Measurements from ENCODE around the gene GBF1.
A peak's percentile ranks its signal among the peaks of the same experiment; 100 is the strongest.
"Not testable (repeated sequence)": the region's sequence is repeated elsewhere in the genome, so short reads cannot be mapped to it uniquely, and the experiment has no call there.

The GBF1 gene

DNA sequence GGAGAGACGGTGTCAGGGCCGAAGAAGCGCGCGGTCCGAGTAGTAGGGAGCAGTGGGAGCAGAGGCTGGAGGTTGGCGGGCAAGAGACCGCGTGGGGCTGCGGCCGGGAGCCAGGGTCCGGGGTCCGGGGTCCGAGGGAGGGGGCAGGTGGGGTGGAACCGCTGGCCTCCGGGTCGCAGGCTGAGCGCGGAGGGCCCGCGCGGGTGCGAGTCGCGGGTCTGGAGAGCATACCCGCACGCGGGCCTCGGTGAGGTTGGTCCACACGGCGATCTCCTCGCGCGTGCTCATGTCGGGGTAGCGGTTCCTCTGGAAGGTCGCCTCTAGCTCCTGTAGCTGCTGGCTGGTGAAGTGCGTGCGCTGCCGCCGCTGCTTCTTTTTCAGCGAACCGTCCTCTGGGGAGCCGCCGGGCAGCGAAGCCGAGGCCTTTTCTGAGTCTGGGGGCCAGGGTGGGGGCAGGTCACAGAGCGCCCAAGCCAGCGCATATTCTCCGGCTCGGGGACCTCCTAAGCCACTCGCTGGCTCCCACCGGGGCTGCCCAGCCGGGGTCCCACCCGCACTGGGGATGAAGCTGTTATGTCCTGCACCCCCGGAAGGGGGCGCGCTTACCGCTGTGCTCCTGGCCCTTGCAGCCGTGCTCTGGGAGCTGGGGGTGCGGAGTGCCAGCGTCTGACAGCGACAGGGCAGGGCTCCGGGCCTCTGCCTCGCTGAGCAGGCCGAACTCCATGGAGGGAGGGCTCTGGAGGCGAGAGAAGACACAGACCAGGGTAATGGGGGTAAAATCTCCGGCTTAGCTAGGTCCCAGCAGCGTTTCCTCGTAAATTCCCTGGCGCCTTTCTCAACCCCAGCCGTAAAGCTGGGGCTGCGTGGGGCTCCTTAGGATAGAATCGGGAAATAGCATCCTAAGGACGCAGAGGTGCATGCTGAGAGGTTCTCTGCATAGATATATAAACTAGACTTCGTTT, 13.7 kb upstream of the GBF1 start:
- no peak for DNase-seq (ENCODE audit: low read depth in 2 of 2)

DNA sequence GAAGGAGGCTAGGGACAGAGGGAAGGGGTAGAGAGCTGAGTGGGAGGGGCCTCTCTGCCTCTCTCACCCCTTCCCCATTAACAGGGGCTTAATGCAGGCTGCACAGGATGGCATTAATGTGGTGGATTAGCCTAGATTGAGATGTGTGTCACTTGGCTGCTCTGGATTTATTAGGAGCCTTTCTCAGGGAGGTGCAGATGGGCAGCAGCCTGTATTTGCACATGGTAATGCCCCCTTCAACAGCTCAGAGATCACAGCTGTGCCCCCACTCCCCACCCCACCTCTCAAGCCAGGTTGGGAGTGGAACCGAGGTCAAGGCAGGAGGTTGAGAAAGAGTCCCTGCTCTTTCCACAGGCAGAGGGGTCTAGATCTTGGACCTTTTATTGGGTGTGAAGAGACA, 11.3 kb upstream of the GBF1 start:
- DNase-seq (ENCODE audit: low read depth in 2 of 2): no peak

DNA sequence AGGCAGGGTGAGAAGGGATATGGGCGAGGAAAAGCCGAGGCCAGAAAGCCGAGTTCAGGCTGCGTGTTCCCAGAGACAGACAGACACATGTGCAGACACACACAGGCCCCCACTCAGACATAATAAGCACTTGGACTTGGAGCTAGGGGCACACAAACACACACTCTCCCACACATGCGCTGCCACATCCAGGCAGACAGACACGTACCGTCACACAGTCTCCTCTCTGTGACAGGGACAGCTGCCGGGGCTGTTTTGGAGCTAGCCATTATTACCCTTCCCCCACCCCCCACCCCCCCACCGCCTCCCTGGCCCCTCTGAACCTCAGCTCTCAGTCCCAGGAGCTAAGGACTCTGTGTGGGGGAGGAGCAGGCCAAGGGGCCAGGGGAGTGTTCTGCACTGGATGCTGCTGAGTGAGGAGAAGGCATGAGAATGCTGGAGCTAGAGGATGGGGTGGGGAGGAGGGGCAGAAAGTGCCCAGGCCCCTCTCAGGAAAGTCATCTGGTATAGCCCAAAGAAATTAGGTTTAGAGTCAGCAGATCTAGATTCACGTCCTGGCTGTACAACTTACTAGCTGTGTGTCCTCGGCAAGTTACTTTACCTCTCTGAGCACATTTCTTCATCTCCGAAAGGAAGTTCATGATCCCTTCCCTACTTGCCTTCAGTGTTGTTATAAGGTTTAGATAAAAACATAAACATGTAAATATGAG, 10.3 kb upstream of the GBF1 start:
- no peak for DNase-seq (ENCODE audit: low read depth in 2 of 2)

DNA sequence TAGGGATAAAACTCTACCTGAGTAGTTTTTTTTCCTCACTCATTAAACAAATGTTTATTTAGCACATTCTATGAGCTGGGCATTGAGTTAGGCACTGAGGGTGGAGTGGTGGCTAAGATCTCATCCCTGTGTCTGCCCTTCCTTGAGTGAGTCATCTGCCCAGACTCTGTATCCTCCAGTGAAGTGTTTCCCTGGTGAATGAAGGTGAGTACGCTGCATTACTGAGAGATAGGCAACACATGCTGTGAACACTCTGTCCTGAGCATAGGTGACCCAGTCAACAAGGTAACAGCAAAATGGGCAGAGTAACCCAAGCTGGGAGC, 9.8 kb upstream of the GBF1 start:
- no peak for DNase-seq (ENCODE audit: low read depth in 2 of 2)

DNA sequence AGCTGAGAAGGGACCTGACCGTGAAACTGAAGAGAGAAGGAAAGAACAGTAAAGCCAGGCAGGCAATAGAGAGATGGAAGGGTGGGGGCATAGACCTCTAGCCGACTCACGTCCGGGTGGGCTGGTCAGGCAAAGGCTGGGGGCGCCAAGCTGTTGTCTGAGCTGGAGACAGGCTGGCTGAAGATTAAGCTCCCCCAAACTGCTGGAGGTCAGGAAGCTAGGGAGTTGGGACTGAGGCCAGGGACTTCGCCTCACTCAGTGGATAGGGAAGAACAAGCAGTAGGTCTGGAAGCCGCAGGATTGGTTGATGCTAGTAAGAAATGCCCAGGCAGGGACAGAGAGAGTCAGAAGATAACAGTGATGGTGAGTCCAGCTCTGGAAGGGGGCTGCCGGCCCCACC, 9.3 kb upstream of the GBF1 start:
- DNase-seq (ENCODE audit: low read depth in 2 of 2): no peak

DNA sequence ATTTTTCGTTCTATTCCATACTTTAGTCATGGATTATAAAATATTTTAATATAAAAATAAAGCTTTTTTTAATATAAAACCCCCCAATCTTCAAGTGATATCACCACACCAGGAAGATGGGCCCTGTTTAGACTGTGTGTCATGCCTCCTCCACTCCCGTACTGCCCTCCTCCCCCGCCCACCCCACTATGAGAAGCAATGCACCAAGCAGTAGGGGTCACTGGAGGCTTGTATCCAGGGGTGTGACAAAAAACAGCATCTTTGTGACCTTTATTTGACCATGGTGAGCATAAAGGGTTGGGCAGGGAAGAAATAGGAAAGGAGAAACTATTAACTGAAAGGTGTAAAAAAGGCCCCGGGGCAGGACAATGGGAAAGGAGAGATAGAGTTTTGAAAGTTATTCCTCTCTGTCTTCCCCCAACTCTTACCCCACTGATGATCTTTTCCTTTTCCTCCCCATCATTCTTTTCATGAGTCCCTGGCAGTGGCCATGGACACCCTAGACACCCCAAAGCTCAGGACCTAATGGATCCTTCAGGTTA, 7.5 kb upstream of the GBF1 start:
- DNase-seq (ENCODE audit: low read depth in 2 of 2): no peak

DNA sequence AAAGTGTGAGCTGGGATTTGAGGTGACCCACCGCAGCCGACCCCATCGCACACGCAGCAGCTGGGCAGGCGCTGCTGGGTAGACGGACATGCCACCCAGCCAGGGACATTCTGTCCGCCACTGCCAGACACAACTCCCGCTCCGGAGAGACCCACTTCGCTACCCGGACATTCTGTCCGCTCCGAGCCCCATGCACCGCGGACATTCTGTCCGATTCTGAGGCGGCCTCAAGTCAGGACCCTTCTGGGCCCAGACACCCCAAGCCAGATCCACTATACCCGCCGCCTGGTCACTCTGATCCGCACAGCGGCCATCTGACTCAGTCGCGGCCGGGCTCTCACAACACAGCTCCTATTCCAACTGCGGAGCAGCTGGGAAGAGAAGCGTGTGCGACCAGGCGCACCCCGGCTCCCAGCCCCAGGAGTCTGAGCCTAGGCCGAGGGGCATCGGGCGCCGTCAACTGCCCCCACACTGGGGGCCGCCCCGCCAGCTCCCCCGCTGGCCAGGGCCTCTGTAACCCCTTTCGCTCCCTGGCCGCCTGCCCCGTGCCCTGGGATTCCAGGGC, 4.8 kb upstream of the GBF1 start:
- DNase-seq (ENCODE audit: low read depth in 2 of 2): no peak

DNA sequence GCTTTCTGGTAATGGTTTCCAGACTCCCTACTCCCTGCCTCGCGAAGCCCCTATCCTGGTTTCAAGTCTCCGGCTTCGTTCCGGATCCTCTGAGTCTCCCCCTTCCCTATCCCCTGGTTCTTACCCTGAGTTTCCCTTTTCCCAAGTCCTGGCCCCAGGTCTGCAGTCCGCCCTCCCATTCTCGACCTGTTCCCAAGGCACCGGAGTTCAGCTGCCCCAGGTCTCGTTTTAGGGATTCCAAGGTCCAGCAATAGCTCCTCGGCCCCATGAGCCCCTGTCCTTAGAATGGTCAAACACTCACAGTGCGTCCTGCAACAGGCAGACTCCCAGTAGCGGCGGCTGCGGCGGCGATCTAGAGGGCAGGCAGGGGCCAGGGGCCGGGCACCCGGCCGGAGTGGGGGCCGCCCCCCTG, 4.3 kb upstream of the GBF1 start:
- DNase-seq (ENCODE audit: low read depth in 2 of 2): no peak

DNA sequence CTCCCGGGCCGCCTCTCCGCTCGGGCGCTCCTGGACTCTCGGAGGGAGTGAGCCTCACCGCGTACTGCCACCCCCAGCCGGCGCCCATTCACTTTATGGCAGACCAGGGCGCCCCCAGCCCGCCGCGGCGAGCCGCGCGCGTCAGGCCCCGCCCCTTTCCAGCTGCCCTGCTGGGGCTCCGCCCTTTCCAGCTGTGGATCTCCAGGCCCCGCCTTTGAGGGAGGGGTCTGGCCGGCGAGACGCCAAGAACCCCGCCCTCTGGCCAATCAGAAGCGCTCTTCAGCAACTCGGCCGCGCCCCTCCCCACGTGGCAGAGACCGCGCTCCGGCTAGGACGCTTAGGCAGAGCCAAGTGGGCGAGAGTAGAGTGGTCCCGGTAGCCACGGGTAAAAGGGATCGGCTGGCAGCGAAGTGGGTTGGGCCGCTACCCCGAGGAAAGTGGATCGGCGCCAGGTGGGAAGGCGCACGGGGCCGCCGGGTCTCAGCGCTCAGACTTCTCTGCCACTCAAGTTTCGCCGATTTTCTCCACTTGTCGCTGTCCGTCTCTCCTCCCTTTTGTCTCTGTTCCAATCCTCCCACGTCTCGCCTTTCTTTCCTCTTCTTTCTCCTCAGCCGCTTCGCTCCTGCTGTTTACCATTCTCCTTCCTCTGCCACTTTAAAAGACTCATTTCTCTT, 3.8 kb upstream of the GBF1 start, which contains the start of gene PITX3:
Gene PITX3, minus strand, starts transcription at position 69 of the 674 bp plus-strand sequence. CDS start 9,432 bp downstream, outside the sequence.
- DNase-seq (ENCODE audit: low read depth in 2 of 2): peak; percentile 78

DNA sequence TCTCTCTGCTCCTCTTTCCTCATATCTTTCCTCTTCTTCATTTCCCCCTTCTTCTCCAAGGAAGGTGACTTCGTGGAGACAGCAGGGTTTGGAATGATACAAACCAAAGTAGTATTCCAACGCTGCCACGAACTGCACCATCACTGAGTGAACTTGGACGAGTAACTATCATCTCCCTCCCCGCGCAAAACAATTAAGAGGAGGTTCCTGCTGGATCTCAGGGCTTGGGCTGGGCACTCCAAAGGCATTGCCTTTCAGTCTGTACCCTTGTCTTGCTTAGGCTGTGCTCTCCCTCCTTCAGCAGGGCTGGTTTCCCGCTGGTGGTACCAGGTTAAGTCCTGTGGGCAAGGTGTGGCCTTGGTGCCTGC, 3.2 kb upstream of the GBF1 start:
- no peak for DNase-seq (ENCODE audit: low read depth in 2 of 2)

DNA sequence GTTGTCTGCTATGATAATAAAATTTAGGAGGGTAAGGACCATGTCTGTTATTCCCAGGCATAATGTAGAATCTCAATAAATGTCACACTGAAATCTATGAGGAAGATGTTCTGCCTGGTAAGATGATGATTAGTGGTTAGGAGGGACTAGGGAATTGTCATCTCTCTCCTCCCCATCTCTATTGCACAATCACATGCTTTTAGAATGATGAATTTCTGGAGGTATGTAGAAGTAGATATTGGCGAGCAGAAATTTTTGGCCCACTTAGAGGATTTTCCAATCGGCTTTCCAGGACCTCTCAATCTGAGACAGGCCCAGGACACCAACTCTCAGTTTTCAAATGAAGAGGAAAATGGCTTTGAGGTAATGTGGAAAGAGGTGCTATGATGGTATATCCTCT, 2.0 kb upstream of the GBF1 start:
- DNase-seq (ENCODE audit: low read depth in 2 of 2): peak; percentile 74 to 77

DNA sequence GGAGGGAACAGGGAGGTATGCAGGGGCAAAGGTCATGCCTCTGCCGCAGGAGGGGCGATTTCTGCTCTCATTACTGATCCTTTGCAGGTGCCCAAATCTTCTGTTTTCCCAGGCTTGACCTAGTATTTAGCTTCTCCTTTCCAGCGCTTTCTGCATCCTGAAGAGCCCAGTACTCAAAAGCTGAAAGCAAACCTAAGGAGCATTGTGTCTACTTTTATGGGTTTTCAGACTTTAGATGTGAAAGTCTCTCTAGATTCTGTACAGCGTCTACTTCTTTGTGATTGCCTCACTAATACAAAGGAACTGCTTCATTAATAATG, 560 bp downstream of the GBF1 start:
- no peak for DNase-seq (ENCODE audit: low read depth in 2 of 2)

DNA sequence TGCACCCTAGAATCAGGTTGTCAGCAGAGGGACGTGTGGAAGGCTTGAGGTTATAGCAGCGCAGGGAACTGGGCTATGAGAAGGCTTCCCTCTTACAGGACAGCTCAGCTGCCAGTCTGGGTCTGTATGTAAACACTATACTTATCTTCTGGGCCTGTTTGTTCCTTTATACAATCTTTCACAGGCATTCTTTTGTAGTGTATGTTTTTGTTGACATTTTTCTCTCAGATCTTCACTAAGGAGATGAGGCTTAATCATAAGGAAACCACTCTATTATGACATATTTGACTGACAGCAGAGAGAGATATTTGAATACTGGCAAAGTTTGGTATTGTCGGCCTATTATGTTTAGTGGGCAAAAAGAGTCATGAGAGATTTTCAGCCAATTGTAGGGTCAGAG, 929 bp downstream of the GBF1 start:
- no peak for DNase-seq (ENCODE audit: low read depth in 2 of 2)

DNA sequence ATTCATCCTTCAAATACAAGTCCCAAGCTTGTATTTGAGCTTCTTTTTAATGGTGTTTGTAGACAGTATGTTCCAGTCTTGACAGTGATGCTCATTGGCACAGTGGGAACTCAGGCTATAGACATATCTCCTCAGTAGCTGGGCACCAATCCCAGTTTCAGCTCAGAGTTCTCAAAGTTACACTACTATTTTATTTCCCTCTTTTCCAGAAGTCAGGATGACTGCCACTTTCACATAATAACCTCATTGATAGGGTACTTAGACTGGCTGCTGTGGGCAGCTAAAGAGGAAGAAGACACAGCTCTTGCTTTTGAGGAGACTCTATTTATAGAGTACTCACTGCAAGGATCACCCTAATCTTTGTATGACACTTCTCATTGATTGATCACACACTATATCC, 2.4 kb downstream of the GBF1 start:
- DNase-seq (ENCODE audit: low read depth in 2 of 2): no peak

DNA sequence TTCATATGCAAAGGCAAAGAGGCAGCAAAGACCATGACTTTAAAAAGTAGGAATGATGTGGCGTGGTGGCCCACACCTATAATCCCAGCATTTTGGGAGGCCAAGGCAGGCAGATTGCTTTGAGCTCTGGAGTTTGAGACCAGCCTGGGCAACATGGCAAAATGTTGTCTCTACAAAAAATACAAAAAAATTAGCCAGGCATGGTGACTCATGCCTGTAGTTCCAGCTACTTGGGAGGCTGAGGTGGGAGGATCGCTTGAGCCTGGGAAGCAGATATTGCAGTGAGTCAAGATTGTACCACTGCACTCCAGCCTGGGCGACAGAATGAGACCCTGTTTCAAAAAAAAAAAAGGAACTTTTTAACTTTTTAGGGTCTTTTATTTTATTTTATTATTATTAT, 7.2 kb downstream of the GBF1 start:
- not testable (repeated sequence) for DNase-seq (ENCODE audit: low read depth in 2 of 2)

DNA sequence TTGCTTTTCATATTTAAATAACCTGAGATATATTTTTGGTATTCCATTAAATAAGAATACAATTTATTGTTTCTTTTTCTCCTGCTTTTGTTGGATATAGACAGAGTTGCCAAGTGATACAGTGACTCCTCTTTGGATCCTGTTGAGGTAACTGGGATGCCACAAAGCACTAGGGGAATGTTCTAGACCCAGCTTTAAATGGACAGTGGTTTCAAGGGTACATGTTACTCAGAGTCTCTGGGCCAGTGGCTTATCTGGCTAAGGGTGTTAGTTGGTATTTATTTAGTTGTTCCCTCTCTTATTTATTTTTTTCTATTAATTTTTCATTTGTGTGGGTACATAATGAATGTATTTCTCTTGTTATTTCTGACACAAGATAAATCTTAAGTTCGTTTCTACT, 9.1 kb downstream of the GBF1 start:
- DNase-seq (ENCODE audit: low read depth in 2 of 2): no peak

DNA sequence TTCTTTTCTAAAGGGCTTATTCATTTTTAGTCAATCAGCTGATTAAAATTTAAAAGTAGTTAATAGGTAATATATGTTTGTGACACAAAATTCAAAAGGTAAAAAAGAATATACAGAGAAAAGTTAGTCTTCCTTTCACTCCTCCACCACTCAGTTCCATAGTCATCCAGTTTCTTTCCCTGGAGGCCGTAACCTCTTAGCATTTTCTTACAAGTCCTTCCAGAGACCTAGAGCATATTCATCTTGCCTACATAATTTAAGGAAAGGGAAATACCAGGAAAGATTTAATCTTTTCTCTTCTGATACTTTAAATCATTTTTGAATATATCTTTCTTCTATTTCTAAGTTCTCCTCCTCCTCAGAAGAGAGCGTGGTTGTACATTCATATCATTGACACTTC, 10.1 kb downstream of the GBF1 start:
- no peak for DNase-seq (ENCODE audit: low read depth in 2 of 2)

DNA sequence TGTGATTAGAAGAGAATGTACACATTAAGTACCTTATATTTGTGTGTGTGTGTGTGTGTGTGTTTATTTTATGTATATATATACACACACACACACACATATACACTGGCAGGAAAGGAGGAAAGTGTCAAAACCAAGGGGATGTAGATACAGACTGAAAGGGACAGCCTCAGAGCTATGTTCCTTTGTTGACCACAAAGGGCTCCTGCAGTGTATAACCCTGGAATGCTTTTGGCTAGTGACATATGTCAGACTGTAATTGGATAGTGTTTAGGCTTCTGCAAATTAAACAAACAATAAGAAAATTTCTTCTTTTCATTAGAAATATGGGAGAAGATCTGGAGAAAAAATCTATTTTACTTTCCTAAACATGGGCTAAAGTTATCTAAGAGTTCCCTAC, 15.9 kb downstream of the GBF1 start:
- DNase-seq (ENCODE audit: low read depth in 2 of 2): no peak

DNA sequence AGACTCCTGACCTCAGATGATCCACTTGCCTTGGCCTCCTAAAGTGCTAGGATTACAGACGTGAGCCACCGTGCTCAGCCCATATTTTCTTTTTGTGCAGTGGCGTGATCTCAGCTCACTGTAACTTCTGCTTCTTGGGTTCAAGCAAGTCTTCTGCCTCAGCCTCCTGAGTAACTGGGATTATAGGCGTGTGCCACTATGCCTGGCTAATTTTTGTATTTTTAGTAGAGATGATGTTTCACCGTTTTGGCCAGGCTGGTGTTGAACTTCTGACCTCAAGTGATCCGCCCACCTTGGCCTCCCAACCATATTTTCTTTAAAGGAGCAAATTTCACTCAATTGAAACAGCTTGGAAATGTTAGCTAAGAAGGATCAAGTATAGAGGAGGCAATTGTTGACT, 16.5 kb downstream of the GBF1 start:
- no peak for DNase-seq (ENCODE audit: low read depth in 2 of 2)

DNA sequence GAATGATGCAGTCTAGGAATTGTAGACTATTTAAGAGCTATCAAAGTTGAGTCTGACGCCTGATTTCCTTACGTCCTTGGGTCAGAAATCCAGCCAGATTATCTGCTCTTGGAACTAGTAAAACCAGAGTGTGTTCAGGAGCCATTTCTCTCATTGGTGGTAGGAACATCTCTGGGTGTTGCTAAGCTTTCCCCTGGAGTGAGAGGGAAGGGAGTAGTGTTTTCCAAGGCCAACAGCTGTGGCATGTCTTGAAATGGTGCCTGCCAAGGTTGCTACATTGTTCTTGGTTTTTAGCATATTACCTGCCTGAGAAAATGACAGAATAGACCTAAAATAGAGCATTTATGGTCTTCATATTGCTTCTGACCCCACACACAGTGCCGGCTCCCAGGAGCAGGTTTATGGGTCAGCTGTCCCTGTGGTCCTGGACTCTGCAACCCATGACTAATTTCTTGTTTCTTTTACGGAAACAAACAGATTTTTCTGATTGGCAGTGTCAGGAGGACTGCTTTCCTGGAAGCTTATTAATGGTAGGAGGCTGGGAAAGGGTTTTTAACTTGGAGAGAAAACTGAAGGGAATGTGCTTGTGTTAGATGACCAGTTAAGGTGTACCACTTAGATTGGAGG, 17.5 kb downstream of the GBF1 start:
- no peak for DNase-seq (ENCODE audit: low read depth in 2 of 2)

DNA sequence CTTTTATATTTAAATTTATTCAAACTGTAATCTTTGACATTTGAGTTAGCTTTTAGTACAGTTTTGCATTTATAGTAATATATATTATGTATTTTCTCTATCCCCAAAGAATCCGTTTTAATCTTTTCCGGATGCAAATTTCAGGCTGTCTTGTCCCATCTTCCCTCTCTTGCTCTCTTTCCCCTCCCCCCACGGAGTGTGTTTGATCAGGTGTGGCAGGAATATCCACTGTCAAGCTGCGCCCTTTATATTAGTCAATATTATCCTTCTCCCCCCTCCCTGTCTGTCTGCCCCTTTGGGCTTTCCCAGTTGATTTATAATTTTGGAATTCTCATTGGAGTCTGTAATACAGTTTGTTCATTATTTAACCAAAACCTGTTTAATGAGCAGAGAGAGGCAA, 19.0 kb downstream of the GBF1 start:
- DNase-seq (ENCODE audit: low read depth in 2 of 2): no peak

DNA sequence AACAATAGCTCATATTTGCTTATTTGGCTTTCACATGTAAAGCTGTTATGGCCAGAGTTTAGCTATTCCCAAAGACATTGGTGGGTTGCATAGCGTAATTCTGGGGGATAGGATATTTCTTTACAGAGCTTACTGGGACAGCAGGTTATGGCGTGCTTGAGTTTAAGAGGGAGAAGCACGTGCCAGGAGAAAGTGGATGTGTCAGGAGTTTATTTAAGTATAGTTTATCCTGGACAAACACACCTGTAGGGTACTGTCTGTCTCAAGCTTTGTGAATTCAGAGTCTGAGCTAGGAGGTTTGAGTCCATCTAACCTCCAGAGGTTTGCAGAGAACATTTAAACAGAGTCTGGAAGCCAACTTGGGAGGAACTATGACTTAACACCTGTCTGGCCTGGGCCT, 21.3 kb downstream of the GBF1 start:
- DNase-seq (ENCODE audit: low read depth in 2 of 2): no peak

Measured in fibroblast of skin of left quadriceps (primary cell).